Effector memory CD4-positive, alpha-beta T cell (primary cell): ENCODE measurements around the gene FNDC3B.

Experiments
- DNase-seq, 3 donors: peaks; one replicate each; pipeline ENCODE4 v3.0.0-alpha.2; 2020
- H3K27ac ChIP-seq: 2 replicates; pipeline ENCODE4 v1.7.0; 2013; ENCODE audit warnings: mild to moderate bottlenecking, low read length, moderate library complexity; ENCODE audit not compliant: insufficient read depth, poor library complexity, severe bottlenecking
- H3K27me3 ChIP-seq: replicated peaks from 2 replicates; pipeline ENCODE4 v1.7.0; 2013; ENCODE audit warnings: mild to moderate bottlenecking, low read length; ENCODE audit not compliant: insufficient read depth, control insufficient read depth, poor library complexity, severe bottlenecking
- H3K36me3 ChIP-seq: 2 replicates; pipeline ENCODE4 v1.7.0; 2013; ENCODE audit warnings: mild to moderate bottlenecking, low read length, moderate library complexity; ENCODE audit not compliant: control insufficient read depth, insufficient read depth
- H3K4me1 ChIP-seq: 2 replicates; pipeline ENCODE4 v1.7.0; 2013; ENCODE audit warnings: low read length, mild to moderate bottlenecking; ENCODE audit not compliant: control insufficient read depth, insufficient read depth, poor library complexity, severe bottlenecking
- H3K4me3 ChIP-seq: 2 replicates; pipeline ENCODE4 v1.7.0; 2013; ENCODE audit warnings: low read length, low read depth, mild to moderate bottlenecking; ENCODE audit not compliant: insufficient read depth, poor library complexity, severe bottlenecking
- H3K9me3 ChIP-seq: 2 replicates; pipeline ENCODE4 v1.7.0; 2013; ENCODE audit warnings: mild to moderate bottlenecking, low read length, moderate library complexity; ENCODE audit not compliant: control insufficient read depth

FNDC3B gene

GRCh38 chr3:172261054-172261453 lies 221.7 kb downstream of the FNDC3B start:
- no peaks in the 10 kb centered on the region for H3K36me3 ChIP-seq
- H3K4me3 ChIP-seq, result no peak overlapping the region
- H3K27ac ChIP-seq, result no peak overlapping the region

GRCh38 chr3:172262991-172263608 lies 223.7 kb downstream of the FNDC3B start:
- no peaks in the 10 kb centered on the region for H3K36me3 ChIP-seq

More at GRCh38 chr3:172261054-172261453, 221.7 kb downstream of the FNDC3B start:
- no peaks in the 10 kb centered on the region for H3K4me1 ChIP-seq
- no peaks in the 10 kb centered on the region for H3K27me3 ChIP-seq
- DNase-seq, result no peak
- no peaks in the 10 kb centered on the region for H3K9me3 ChIP-seq

GRCh38 chr3:172263781-172264486 lies 224.6 kb downstream of the FNDC3B start:
- H3K27me3 ChIP-seq, result no peaks in the 10 kb centered on the region
- H3K4me1 ChIP-seq, result no peaks in the 10 kb centered on the region
- no peak overlapping the region for H3K4me3 ChIP-seq
- no peak overlapping the region for H3K27ac ChIP-seq
- H3K9me3 ChIP-seq, result no peaks in the 10 kb centered on the region
- no peaks in the 10 kb centered on the region for H3K36me3 ChIP-seq
- DNase-seq, result no peak

More at GRCh38 chr3:172262991-172263608, 223.7 kb downstream of the FNDC3B start:
- no peaks in the 10 kb centered on the region for H3K4me1 ChIP-seq
- DNase-seq, result no peak
- no peaks in the 10 kb centered on the region for H3K9me3 ChIP-seq
- no peak overlapping the region for H3K4me3 ChIP-seq
- H3K27me3 ChIP-seq, result no peaks in the 10 kb centered on the region
- H3K27ac ChIP-seq, result no peak overlapping the region

GRCh38 chr3:172266103-172266502 lies 226.7 kb downstream of the FNDC3B start:
- no peak for DNase-seq
- H3K9me3 ChIP-seq, result no peaks in the 10 kb centered on the region
- no peak overlapping the region for H3K4me3 ChIP-seq
- no peaks in the 10 kb centered on the region for H3K36me3 ChIP-seq
- no peak overlapping the region for H3K27ac ChIP-seq
- no peaks in the 10 kb centered on the region for H3K4me1 ChIP-seq
- H3K27me3 ChIP-seq, result no peaks in the 10 kb centered on the region

- no peak overlapping the region for H3K27ac ChIP-seq
- H3K36me3 ChIP-seq, result no peaks in the 10 kb centered on the region
- DNase-seq, result no peak
These were observed 229.0 kb downstream of the FNDC3B start for GRCh38 chr3:172268425-172268824.

DNA sequence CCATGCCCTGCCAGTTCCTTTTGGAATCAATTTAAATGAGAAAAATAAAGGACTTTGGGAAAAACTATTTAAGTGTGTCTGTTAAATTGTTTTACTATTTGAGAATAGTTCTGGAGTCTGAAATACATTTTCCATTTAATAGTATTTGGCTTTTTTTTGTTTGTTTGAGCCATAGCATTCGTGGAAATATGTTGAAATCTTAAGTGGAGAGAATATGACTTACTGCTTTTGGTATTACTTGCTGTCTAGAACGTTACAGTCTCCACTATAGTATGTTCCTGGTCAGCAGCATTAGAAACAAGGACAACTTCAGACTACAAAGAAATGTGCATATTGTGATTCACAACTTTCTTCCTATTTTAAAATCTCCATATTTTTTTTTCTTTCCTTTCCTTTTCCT lies 229.5 kb downstream of the FNDC3B start:
- no peaks in the 10 kb centered on the region for H3K9me3 ChIP-seq
- DNase-seq, result no peak
- H3K4me3 ChIP-seq, result no peak overlapping the region
- H3K4me1 ChIP-seq, result no peaks in the 10 kb centered on the region
- no peaks in the 10 kb centered on the region for H3K36me3 ChIP-seq
- no peak overlapping the region for H3K27ac ChIP-seq
- no peaks in the 10 kb centered on the region for H3K27me3 ChIP-seq

More at GRCh38 chr3:172268425-172268824, 229.0 kb downstream of the FNDC3B start:
- H3K9me3 ChIP-seq, result no peaks in the 10 kb centered on the region
- H3K4me1 ChIP-seq, result no peaks in the 10 kb centered on the region
- H3K4me3 ChIP-seq, result no peak overlapping the region
- no peaks in the 10 kb centered on the region for H3K27me3 ChIP-seq

GRCh38 chr3:172270557-172271166 lies 231.3 kb downstream of the FNDC3B start:
- H3K4me1 ChIP-seq, result no peaks in the 10 kb centered on the region
- no peaks in the 10 kb centered on the region for H3K36me3 ChIP-seq
- no peak for DNase-seq

GRCh38 chr3:172271386-172271976 lies 232.1 kb downstream of the FNDC3B start:
- Histone ChIP-seq H3K4me3 (no peak overlapping the region), H3K27me3 (no peaks in the 10 kb centered on the region), H3K9me3 (no peaks in the 10 kb centered on the region), H3K4me1 (no peaks in the 10 kb centered on the region), H3K36me3 (no peaks in the 10 kb centered on the region), H3K27ac (no peak overlapping the region)
- no peak for DNase-seq

More at GRCh38 chr3:172270557-172271166, 231.3 kb downstream of the FNDC3B start:
- Histone ChIP-seq H3K4me3 (no peak overlapping the region), H3K27me3 (no peaks in the 10 kb centered on the region), H3K9me3 (no peaks in the 10 kb centered on the region), H3K27ac (no peak overlapping the region)

GRCh38 chr3:172272698-172273097 lies 233.3 kb downstream of the FNDC3B start:
- H3K9me3 ChIP-seq, result no peaks in the 10 kb centered on the region
- DNase-seq, result no peak
- no peaks in the 10 kb centered on the region for H3K36me3 ChIP-seq
- no peaks in the 10 kb centered on the region for H3K27me3 ChIP-seq
- H3K27ac ChIP-seq, result no peak overlapping the region
- H3K4me3 ChIP-seq, result no peak overlapping the region
- H3K4me1 ChIP-seq, result no peaks in the 10 kb centered on the region

DNA sequence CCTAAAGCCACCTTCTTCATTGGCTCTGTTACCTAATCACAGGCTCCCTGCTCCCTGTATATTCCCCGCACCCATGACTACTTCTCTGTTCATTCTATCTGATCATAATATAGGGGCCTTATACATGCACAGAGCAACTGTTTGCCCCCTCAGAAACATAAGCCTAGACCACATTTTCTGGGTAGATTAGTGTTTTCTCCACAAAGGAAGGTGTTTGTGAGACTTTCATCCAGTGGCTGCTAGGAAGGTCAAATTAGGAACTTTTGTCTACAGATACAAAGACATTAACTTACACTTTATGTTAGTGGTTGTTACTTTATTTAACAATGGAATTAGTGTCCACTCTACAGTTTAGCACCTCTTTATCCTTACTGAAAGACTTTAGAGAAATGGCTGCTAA lies 234.0 kb downstream of the FNDC3B start:
- Histone ChIP-seq H3K36me3 (no peaks in the 10 kb centered on the region), H3K27ac (no peak overlapping the region), H3K4me3 (no peak overlapping the region), H3K9me3 (no peaks in the 10 kb centered on the region), H3K27me3 (no peaks in the 10 kb centered on the region), H3K4me1 (no peaks in the 10 kb centered on the region)
- no peak for DNase-seq
